HG02970 (cell line): ENCODE results near the gene PTPRA.
"Not testable (repeated sequence)": the region's sequence is repeated elsewhere in the genome, so short reads cannot be mapped to it uniquely, and the experiment has no call there.

Experiments
- ATAC-seq: cut with Tn5 transposase; IDR thresholded peaks from one replicate; pipeline ENCODE4 v1.9.1; 2021; ENCODE audit warnings: mild to moderate bottlenecking, moderate library complexity, moderate number of reproducible peaks; ENCODE audit not compliant: unreplicated experiment, low FRiP score

PTPRA gene

GRCh38 chr20:2883726-2884637 is 10.7 kb downstream of the PTPRA start:
- ATAC-seq = no peak

- ATAC-seq = no peak
These were observed 14.4 kb downstream of the PTPRA start for GRCh38 chr20:2887715-2888114.

DNA sequence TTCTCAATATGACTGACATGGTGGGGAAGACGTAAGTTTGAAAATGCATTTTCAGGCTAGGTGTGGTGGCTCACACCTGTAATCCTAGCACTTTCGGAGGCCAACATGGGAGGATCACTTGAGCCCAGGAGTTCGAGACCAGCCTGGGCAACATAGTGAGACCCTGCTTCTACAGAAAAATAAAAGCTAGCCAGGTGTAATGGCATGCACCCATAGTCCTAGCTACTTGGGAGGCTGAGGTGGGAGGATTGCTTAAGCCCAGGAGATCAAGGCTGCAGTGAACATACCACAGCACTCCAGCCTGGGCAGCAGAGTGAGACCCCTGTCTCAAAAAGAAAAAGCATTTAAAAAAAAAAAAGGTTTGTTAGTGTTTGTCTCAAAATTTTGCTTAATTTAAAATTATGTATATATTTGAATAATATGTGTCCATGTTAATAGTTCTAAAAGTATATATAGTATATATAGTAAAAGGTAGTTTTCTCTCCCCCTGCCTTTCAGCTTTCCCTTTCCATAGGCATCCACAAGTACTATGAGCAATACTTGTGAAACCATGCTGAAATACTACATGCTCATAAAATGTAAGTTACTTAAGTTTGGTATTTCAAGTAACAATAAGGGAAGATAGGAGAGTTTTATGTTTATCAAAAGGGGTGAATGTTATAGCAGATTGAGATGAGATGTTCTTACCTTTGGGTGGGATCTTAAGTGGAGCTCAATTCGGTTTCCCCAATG is 15.1 kb downstream of the PTPRA start:
- ATAC-seq = no peak

DNA sequence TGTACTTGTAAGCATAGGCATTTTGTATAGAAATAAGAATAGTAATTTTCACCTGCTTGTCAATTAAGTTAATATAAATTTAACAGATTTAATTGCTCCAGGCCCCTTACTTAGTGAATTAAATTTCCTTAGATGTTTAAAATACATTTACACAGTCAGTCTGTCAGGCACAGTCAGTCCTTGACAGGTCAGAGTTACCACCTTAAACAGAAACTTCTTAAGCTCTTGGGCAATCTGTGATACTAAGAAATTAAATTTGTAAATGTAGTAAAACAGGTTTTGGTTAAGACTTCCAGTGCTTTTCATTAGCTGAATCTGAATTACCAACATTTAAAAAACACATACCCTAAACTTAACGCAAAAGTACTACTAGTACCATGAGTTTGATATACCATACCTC is 15.9 kb downstream of the PTPRA start:
- no peak for ATAC-seq

DNA sequence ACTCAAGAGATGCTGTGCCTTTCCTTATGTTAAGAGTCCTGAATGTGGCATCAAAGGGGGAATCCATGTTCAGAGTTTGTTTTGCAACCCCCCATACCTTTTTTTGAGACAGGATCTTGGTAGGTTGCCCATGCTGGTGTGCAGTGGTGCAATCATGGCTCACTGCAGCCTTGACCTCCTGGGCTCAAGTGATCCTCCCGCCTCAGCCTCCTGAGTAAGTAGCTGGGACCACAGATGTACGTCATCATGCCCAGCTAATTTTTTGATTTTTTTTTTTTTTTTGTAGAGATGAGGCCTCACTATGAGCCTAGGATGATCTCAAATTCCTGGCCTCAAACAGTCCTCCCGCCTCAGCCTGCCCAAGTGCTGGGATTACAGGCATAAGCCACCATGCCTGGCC is 16.5 kb downstream of the PTPRA start:
- ATAC-seq = no peak

DNA sequence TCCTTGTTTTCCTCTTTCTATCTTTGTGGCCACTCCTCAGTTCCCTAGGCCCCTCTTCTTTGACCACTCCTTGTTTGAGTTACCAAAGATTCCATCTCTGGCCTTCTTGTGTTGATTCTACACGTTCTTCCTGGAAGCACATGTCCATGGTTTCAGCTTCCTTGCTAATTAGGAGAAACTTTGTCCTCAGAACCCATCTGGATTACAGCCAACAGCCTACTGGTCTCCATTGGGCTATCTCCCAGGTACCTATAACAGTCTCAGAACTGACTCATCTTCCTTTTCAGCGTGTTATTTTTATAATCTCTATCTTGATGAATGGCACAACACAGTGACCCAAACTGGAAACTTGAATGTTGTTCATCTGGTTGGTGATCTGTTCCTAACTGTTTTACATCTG is 17.5 kb downstream of the PTPRA start:
- no peak for ATAC-seq

DNA sequence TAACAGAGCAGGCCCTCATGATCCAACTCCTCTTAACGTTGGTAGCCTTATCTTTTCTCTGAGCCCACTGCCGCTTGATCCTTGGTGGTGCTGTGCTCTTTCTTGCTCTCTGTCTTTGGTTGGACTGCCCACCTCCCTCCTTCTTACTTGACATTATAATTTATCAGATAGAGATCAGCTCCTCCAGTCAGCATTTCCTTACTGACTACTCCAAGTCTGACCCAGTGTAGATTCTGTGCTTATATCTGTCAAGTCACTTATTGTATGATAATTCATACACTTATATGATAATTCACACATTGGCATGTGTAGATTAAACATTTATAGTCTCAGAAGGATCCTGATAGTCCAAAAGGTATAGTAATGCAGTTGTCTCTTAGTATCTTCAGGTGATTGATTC is 18.1 kb downstream of the PTPRA start:
- no peak for ATAC-seq

DNA sequence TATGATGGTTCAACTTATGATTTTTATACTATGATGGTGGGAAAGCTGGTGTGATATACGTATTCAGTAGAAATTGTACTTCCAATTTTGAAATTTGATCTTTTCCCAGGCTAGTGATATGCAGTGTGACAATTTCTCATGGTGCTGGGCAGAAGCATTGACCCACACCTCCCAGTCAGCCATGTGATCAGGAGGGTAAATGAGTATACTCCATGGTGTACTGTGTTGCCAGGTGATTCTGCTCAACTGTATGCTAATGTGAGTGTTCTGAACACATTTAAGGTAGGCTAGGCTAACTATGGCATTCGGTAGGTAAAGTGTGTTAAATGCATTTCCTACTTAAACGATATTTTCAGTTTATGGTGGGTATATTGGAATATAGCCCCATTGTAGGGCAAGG is 19.1 kb downstream of the PTPRA start:
- no peak for ATAC-seq

- ATAC-seq = no peak
These were observed 20.9 kb downstream of the PTPRA start for GRCh38 chr20:2894221-2894620.

DNA sequence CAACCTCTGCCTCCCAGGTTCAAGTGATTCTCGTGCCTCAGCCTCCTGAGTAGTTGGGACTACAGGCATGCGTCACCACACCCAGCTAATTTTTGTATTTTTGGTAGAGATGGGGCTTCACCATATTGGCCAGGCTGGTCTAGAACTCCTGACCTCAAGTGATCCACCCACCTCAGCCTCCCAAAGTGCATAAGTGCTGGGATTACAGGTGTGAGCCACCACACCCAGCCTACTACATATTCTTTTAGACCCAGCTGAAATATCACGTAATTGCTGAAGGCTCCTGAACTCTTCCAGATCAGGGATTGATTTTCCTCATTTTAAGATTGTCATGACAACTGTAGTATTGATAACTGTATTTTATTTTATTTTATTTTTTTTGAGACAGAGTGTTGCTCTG is 21.9 kb downstream of the PTPRA start:
- ATAC-seq = not testable (repeated sequence)

DNA sequence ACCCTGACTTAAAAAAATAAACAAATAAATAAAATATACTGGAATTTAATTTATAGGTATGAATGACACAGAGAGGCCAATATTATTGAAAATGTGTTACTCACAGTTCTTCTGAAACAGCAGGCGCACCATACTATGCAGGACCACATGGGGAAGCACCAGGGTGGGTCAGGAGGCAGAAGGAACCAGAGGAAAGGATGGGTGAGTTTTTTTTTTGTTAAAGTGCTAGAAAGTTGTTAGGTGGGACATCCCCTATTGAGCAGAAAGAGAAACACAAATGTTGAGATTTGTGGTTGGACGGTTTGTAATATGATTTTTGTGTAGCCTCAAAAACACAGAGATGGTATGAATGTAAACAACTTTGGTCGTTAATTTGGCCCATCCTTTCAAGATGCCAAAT is 26.0 kb downstream of the PTPRA start:
- no peak for ATAC-seq

DNA sequence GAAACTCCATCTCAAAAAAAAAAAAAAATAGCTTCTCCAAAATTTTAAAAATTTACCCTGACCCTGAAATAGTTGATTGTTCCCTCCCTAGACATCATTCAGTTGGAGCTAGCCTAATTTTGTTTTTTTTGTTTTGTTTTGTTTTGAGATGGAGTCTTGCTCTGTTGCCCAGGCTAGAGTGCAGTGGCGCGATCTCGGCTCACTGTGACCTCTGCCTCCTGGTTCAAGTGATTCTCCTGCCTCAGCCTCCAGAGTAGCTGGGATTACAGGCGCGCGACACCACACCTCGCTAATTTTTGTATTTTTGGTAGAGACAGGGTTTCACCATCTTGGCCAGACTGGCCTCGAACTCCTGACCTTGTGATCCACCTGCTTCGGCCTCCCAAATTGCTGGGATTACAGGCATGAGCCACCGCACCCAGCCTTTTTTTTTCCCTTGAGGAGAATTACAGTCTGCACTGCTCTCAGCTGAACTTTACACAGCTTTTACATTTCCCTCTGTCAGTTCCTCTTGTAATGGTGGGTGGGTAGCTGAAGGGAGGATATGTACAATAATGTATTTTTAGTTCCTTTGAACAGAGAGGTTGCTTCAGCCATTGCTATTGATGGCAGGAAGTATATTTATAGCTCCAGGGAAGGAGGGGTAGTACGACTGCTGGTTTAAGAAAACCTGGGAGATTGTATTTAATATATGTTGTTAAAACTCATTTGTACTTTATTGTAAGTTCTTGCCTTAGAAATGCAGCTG is 27.7 kb downstream of the PTPRA start:
- no peak for ATAC-seq

DNA sequence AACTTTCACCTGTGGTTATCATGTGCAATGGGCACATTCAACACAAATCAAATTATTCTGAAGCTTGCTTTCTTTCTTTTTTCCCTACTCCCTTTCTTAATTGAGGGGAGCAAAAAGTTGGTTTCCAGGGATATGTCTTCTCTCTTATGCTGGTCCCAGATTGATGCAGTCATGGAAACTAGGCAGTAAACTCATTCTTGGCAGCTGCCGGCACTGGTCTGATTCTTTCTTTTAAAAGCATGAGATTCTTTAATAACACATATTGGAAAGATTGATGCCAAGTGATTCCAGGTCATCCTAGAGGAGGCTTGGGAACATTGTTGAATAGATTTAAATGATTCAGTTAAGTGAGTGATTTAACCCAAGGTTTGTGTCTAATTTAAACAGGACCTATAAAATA is 29.0 kb downstream of the PTPRA start:
- no peak for ATAC-seq

DNA sequence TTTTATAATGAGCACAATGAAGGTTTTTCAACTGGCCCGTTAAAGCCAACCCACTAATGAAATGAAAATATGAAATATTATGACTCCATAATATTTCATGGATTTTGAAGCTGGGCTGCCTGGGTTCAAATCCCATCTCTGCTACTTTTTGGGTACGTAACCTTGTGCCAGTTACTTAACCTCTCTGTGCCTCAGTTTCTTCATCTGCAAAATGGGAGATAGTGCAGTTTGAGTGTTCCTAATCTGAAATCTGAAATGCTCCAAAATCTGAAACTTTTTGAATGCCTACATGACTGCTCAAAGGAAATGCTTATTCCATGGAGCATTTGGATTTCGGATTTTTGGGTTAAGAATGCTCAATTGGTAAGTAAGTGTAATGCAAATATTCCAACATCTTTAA is 29.5 kb downstream of the PTPRA start:
- no peak for ATAC-seq

DNA sequence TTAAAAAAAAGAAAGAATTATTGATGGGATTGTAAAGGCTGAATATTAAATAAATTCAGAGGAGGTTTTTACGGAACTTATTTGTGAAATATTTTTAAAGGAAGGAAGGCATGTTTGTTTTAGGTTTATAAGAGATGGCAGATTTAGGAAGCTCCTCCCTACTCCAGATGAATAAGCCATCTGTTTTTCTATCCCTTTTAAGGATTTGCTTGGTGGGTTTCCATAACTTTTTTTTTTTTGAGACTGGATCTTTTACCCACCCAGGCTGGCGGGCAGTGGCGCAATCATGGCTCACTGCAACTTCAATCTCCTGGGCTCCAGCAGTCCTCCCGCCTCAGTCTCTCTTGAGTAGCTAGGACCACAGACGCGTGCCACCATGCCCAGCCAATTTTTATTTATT is 30.4 kb downstream of the PTPRA start:
- ATAC-seq = no peak

GRCh38 chr20:2907519-2907918 is 34.2 kb downstream of the PTPRA start:
- no peak for ATAC-seq

- no peak for ATAC-seq
These were observed 36.7 kb downstream of the PTPRA start for GRCh38 chr20:2909953-2910352.

GRCh38 chr20:2911200-2911599 is 37.9 kb downstream of the PTPRA start:
- no peak for ATAC-seq

DNA sequence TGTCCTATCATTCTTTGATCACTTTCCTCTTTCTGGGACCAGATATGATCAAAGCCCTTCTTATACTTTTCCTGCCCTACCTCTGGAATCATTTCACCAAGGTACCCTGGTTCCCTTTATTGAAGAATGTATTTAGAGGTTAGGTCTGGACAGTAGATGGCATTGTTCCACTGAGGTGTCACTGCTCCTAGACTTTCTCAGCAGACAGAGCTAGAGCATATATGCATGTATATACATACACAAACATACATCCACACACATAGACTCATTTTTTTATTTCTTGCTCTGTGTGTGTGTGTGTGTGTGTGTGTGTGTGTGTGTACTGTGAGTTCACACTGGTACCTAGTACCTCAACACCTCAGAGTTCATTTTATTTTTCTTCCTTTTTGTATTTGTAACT is 40.9 kb downstream of the PTPRA start:
- no peak for ATAC-seq

DNA sequence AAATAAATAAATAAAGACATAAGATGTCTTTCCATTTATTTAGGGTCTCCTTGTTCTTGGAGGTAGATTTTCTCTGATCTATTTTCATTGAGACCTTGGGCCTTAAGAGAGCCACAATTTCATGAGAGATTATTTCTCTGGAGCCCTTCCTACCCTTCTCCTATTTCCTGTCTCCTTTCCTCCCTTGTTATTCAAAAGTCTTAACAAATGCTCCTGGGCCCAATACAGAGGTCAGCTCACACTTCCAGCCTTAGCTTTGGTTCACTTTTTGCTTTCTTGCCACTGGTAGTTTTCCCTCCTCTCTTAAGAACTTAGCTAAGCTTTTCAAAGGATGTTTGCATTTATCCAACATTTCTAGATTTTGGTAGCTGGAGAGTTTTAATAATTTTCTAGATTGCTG is 44.0 kb downstream of the PTPRA start:
- no peak for ATAC-seq
